Activated T-helper 17 cell treated with anti-CD3 and anti-CD28 coated beads, Interleukin-2, amount 50 U/mL, for 72 hours (primary cell): Measurements from ENCODE around the gene OPHN1. TPM values are rescaled to one million over a fixed set of nuclear protein-coding genes. Genes with fewer than 3 reads are reported as not detected.
"Not testable (repeated sequence)": the region's sequence is repeated elsewhere in the genome, so short reads cannot be mapped to it uniquely, and the experiment has no call there.

Experiments
- ATAC-seq: fragments of 150-1000 bp; cut with Tn5 transposase; replicated peaks from 2 replicates; pipeline ENCODE4 v1.10.0; 2021; ENCODE audit warnings: mild to moderate bottlenecking, moderate library complexity
- H3K27ac Mint-ChIP-seq: one replicate; pipeline ENCODE4 v1.8.0; 2022; ENCODE audit warnings: mixed read lengths
- H3K27me3 Mint-ChIP-seq: one replicate; pipeline ENCODE4 v1.8.0; 2022; ENCODE audit warnings: mixed read lengths
- H3K36me3 Mint-ChIP-seq: one replicate; pipeline ENCODE4 v1.8.0; 2022; ENCODE audit warnings: low read depth, mild to moderate bottlenecking, mixed read lengths
- H3K4me1 Mint-ChIP-seq: one replicate; pipeline ENCODE4 v1.8.0; 2022; ENCODE audit warnings: mixed read lengths
- H3K4me3 Mint-ChIP-seq: one replicate; pipeline ENCODE4 v1.8.0; 2022; ENCODE audit warnings: mild to moderate bottlenecking, mixed read lengths
- H3K9me3 Mint-ChIP-seq: one replicate; pipeline ENCODE4 v1.8.0; 2022; ENCODE audit warnings: mixed read lengths
- total RNA-seq, 2 donors: library from RNA; stranded (reverse); gene quantifications; one replicate each; pipeline ENCODE4 v1.2.3, GENCODE V29; 2022

OPHN1 gene
- total RNA-seq, 2 donors from 2014 or later = 0.22 to 0.95 TPM

DNA sequence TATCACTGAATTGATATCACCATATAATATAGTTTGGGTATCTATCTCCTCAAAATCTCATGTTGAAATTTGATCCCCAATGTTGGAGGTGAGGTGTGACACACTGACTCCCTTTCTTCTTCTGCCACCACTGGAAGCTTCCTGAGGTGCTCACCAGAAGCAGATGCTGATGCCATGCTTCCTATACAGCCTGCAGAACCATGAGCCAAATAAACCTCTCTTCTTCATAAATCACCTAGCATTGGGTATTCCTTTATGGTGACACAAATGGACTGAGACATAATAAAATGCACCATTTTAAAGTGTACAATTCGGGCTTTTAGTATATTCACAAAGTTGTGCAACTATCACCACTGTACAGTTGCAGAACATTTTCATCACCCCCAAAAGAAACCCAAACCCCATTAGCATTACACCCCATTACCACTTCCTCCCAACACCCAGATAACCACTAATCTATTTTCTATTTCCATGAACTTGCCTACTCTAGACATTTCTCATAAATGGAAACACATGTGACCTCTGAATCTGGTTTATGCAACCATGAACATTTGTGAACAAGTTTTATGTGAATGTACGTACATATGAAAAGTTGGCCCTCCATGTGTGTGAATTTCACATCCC lies 148.9 kb downstream of the OPHN1 start:
- H3K4me1 Mint-ChIP-seq = no peaks in the 10 kb centered on the region
- no peak for ATAC-seq
- no peak overlapping the region for H3K4me3 Mint-ChIP-seq
- peaks cover 7% of the 10 kb centered on the region for H3K27me3 Mint-ChIP-seq
- H3K9me3 Mint-ChIP-seq = peaks cover 4% of the 10 kb centered on the region
- H3K36me3 Mint-ChIP-seq = no peaks in the 10 kb centered on the region
- H3K27ac Mint-ChIP-seq = no peak overlapping the region

DNA sequence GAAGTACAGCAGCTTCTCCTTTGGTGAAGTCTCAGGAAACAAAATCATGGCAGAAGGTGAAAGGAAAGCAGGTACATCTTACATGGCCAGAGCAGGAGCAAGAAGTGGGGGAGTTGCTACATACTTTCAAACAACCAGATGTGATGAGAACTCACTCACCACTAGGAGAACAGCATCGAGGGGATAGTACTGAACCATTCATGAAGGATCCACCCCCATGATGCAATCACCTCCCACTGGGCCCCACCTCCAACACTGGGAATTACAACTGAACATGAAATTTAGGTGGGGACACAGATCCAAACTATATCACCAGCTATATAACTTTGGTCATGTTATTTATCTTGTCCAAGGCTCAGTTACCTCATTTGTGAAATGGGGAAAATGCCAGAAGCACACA lies 159.4 kb downstream of the OPHN1 start:
- H3K36me3 Mint-ChIP-seq = no peaks in the 10 kb centered on the region
- H3K27ac Mint-ChIP-seq = no peak overlapping the region
- no peaks in the 10 kb centered on the region for H3K27me3 Mint-ChIP-seq
- no peaks in the 10 kb centered on the region for H3K4me1 Mint-ChIP-seq
- no peaks in the 10 kb centered on the region for H3K9me3 Mint-ChIP-seq
- H3K4me3 Mint-ChIP-seq = no peak overlapping the region
- ATAC-seq = no peak

DNA sequence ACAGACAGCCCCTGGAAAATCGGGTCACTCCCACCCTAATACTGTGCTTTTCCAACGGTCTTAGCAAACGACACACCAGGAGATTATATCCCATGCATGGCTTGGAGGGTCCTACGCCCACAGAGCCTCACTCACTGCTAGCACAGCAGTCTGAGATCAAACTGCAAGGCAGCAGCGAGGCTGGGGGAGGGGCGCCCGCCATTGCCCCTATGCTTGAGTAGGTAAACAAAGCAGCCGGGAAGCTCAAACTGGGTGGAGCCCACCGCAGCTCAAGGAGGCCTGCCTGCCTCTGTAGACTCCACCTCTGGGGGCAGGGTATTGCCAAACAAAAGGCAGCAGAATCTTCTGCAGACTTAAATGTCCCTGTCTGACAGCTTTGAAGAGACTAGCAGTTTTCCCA lies 168.5 kb downstream of the OPHN1 start:
- H3K4me3 Mint-ChIP-seq, H3K4me1 Mint-ChIP-seq, ATAC-seq, H3K27me3 Mint-ChIP-seq, H3K9me3 Mint-ChIP-seq, H3K27ac Mint-ChIP-seq, H3K36me3 Mint-ChIP-seq: not testable (repeated sequence)

DNA sequence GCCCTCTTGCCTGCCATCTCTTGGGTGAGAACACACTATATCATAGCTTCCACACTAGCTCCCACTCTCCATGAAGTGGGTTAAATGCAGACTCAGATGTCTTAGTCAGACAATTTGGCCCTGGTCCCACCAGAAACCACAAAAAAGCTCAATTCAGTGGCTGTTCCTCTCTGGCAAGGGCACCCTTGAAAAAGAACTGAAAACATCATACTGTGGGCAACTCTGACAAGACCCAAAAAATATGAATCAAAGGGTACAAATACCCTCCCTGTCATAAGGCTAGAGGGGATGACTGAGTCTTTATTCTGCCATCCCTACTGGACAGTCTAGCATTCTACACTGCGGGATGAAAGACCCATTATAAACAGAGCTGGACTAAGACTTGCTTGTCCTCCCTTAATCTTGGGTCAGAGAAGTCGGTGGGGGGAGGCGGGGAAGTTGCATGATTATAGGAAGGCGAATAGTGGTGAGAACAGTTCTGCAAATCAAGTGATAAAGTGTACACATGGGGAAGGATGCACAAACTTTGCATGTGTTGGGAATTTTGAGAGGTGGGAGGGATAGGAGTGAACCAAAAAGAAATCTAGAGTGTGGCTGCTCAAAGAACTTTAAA lies 172.1 kb downstream of the OPHN1 start:
- H3K4me1 Mint-ChIP-seq = no peaks in the 10 kb centered on the region
- ATAC-seq = no peak
- H3K27ac Mint-ChIP-seq = no peak overlapping the region
- peaks cover 3% of the 10 kb centered on the region for H3K27me3 Mint-ChIP-seq
- H3K4me3 Mint-ChIP-seq = no peak overlapping the region
- H3K36me3 Mint-ChIP-seq = no peaks in the 10 kb centered on the region
- H3K9me3 Mint-ChIP-seq = peaks cover 3% of the 10 kb centered on the region

DNA sequence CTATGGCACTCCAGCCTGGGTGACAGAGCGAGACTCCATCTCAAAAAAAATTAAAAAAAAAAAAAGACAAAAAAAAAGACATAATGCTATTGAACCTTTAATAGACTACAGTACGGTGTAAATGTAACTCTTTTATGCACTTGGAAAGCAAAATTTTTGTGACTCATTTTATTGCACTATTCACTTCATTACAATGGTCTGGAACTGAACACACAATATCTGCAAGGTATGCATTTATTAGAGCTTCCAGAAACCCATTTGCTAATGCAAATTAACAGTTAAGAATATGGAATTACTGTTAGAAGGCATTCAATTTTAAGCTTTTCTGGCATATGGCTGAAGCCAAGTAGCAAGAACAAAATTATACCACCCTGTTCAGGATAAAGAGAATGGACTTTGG lies 176.3 kb downstream of the OPHN1 start:
- no peak overlapping the region for H3K4me3 Mint-ChIP-seq
- no peak for ATAC-seq

DNA sequence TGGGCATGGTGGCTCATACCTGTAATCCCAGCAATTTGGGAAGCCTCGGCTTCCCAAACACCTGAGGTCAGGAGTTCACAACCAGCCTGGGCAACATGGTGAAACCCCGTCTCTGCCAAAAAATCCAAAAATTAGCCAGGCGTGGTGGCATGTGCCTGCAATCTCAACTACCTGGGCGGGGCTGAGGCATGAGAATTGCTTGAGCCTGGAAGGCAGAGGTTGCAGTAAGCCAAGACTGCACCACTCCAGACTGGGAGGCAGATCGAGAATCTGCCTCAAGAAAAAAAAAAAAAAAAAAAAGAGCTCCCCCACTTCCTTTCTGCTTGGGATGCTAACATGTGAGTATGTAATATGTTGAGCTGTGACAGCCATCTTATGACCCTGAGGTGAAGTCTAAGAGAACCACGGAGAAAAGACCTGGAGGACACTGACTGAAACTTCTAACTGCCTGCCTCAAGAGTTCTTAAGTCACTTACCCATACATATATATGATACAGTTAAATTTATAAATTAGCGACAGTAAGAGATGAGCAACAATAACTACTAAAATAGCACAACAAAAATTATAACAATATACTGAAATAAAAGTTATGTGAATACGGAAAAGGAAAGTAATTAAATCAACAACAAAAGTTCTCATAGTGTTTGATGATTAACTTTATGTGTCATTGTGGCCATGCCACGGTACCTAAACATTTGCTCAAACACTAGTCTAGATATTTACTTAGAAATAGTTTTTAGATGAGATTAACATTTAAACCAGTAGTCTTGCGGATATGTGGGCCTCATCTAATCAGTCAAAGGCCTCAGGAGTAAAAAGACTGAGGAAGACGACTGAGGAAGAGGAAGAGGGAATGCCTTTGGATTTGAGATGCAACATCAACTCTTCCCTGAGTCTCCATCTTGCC lies 178.3 kb downstream of the OPHN1 start:
- Mint-ChIP-seq H3K36me3 (no peaks in the 10 kb centered on the region), H3K27me3 (peaks cover 3% of the 10 kb centered on the region), H3K4me1 (no peaks in the 10 kb centered on the region), H3K4me3 (no peak overlapping the region), H3K27ac (no peak overlapping the region), H3K9me3 (no peaks in the 10 kb centered on the region)
- ATAC-seq = no peak

More for the DNA sequence above, 176.3 kb downstream of the OPHN1 start:
- Mint-ChIP-seq H3K9me3 (peaks cover 3% of the 10 kb centered on the region), H3K27me3 (peaks cover 6% of the 10 kb centered on the region), H3K36me3 (no peaks in the 10 kb centered on the region), H3K27ac (no peak overlapping the region), H3K4me1 (no peaks in the 10 kb centered on the region)

DNA sequence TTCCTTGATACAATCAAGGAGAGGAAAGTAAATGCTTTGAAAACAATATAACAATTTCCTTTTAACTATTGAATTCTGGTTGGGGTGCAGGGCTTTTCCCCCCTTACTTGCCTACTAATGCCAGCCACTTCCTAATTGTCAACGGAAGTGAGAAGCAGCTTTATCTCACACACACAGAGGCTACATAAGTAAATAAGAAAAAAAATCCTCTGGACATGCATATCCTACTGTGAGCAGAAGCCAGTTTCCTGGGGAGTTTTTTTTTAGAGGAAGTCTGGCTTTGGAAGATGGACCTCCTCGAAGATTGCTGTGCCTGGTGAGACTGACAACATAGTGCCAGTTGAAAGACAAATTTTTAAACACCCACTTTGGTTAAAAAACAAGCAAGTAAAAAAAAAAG lies 180.6 kb downstream of the OPHN1 start:
- H3K4me1 Mint-ChIP-seq = no peaks in the 10 kb centered on the region
- no peaks in the 10 kb centered on the region for H3K9me3 Mint-ChIP-seq
- ATAC-seq = no peak

DNA sequence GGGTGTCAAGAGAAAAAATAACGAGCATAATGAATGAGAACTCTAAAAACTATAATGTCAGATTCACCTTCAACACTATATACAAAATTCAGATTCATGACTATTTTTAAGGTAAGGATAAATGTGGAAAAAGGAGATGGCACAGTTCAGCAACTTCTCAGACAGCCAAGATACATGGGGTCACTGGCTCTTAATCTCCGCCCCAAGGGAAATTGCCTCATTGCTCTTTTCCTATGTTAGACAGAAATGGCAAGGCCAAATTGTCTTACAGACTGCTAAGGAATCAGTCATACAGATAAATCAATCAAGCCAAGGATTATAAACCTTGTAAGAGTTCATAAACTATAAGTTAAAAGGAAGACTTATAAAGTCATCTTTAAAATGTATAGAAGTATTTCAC lies 183.4 kb downstream of the OPHN1 start:
- H3K9me3 Mint-ChIP-seq = no peaks in the 10 kb centered on the region
- H3K36me3 Mint-ChIP-seq = no peaks in the 10 kb centered on the region
- H3K4me1 Mint-ChIP-seq = no peaks in the 10 kb centered on the region
- H3K4me3 Mint-ChIP-seq = no peak overlapping the region
- no peak overlapping the region for H3K27ac Mint-ChIP-seq
- ATAC-seq = no peak
- no peaks in the 10 kb centered on the region for H3K27me3 Mint-ChIP-seq

More for the DNA sequence above, 180.6 kb downstream of the OPHN1 start:
- H3K36me3 Mint-ChIP-seq = no peaks in the 10 kb centered on the region
- no peak overlapping the region for H3K4me3 Mint-ChIP-seq
- peaks cover 3% of the 10 kb centered on the region for H3K27me3 Mint-ChIP-seq
- H3K27ac Mint-ChIP-seq = no peak overlapping the region

DNA sequence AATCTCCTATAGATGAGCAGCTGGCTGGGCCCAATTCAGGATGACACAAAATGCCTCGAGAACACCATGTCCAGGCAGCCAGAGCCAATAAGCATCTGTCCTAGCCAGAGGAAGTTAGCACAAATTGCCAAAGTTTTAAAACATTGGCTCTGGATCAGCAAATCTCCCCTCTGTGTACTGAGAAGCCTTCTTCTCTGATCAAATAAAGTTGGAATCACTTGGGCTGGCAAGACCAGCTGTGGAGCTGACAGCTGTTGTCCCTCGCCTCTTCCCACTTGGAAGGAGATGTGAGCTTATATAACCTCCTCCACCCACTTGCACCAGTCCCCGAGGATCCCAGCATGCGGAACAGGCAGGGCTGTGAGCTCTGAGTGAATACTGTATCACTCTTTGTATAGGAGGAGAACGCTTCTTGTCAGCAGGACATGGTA lies 183.9 kb downstream of the OPHN1 start:
- Mint-ChIP-seq H3K27me3 (no peaks in the 10 kb centered on the region), H3K36me3 (no peaks in the 10 kb centered on the region), H3K4me3 (no peak overlapping the region), H3K27ac (no peak overlapping the region), H3K4me1 (no peaks in the 10 kb centered on the region), H3K9me3 (no peaks in the 10 kb centered on the region)
- no peak for ATAC-seq

DNA sequence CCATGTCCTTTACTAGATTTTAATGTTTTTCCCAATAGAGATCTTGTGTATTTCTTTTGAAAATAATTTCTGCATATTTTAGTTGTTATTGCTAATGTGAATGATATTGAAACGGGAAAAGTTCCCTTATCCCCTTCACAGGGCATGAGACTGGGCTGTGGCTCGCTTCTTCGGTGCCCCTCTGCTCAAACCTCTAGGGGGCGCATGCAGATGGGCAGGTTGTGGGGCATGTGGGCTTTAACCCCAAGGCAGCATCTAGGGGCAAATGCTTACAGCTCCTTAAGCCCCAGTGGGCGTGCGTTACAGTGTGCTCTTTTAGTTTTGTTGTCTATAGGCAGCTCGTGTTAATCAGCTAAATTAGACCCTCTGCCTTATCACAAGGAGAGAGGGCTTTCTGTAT lies 194.7 kb downstream of the OPHN1 start:
- Mint-ChIP-seq H3K36me3 (no peaks in the 10 kb centered on the region), H3K4me1 (no peaks in the 10 kb centered on the region), H3K27ac (no peak overlapping the region), H3K4me3 (no peak overlapping the region), H3K27me3 (no peaks in the 10 kb centered on the region), H3K9me3 (no peaks in the 10 kb centered on the region)
- ATAC-seq = no peak

DNA sequence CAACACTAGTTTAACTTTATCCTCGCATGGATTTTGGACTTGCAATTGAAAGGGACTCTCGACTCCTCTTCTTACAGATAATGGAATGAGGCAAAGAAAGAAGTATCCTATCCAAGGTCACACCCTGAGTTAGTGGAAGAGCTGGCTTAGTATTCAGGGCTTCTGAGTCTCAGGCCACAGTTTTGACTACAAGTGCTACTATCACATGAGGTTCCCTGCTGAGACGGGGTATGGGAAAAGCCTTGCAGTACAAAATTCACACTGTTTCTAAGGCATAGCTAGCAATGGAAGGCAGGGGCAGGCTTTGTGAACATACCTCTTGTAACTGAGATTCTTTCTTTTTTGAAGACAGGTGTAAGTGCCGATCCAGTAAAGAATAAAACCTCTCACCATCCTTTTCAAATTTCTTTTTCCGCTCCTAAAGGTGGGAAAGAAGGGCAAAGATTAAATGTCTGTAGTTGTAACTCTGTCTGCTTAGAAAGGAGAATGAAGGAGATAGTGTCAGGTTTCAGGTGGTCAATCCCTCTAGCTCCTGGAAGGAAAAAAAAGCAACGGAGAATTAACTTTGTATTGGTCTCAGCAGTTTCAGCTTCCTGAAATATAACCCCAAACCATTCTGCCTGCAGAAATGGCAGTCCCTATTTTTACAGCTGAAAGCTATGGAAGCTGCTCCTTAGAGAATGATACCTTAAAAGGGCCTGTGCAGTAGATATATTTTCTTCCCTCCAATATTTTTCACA lies 199.0 kb downstream of the OPHN1 start:
- no peak overlapping the region for H3K4me3 Mint-ChIP-seq
- H3K4me1 Mint-ChIP-seq = no peaks in the 10 kb centered on the region
- H3K27me3 Mint-ChIP-seq = no peaks in the 10 kb centered on the region
- H3K36me3 Mint-ChIP-seq = no peaks in the 10 kb centered on the region
- H3K9me3 Mint-ChIP-seq = no peaks in the 10 kb centered on the region
- ATAC-seq = no peak
- no peak overlapping the region for H3K27ac Mint-ChIP-seq

DNA sequence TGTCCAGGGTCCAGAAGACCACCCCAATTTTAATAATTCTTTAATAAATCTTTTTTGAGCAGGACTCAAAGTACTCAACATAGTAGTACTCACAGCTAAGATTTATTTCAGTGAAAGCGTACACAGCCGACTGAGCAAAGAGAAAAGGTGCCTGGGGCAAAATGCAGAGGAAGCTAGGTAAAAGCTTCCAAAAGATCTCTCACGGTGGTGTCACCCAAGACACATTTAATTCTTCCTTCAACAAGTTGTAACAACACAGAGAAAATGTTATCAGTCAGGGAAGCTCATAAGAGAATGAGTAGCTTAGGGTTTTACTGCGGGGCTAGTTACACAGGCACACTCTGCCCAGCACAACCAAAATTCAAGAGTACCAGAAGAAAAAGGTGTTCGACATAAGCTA lies 201.1 kb downstream of the OPHN1 start:
- Mint-ChIP-seq H3K36me3 (no peaks in the 10 kb centered on the region), H3K4me1 (no peaks in the 10 kb centered on the region), H3K27ac (no peak overlapping the region), H3K9me3 (no peaks in the 10 kb centered on the region), H3K27me3 (no peaks in the 10 kb centered on the region), H3K4me3 (no peak overlapping the region)
- ATAC-seq = no peak

DNA sequence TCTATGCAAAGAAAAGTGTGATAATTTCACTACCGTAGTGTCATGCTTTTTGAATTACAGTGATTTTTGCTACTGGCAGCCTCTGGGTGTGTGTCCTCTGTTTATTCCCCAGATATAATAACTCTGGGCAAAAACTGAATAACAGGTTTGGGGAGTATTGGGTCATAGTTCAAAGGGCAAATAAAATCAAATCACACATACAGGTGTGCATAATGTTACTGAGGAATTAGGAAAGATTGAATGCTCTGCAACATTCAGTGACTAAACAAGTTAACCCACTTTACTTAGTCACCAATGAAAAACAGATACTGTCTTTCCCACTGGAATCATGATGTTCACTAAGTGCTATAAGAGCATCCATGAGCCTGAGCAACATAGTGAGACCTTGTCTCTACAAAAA lies 224.3 kb downstream of the OPHN1 start:
- H3K9me3 Mint-ChIP-seq = no peaks in the 10 kb centered on the region
- H3K27me3 Mint-ChIP-seq = peaks cover 3% of the 10 kb centered on the region
- H3K36me3 Mint-ChIP-seq = no peaks in the 10 kb centered on the region
- H3K27ac Mint-ChIP-seq = no peak overlapping the region
- ATAC-seq = no peak
- H3K4me3 Mint-ChIP-seq = no peak overlapping the region
- no peaks in the 10 kb centered on the region for H3K4me1 Mint-ChIP-seq

DNA sequence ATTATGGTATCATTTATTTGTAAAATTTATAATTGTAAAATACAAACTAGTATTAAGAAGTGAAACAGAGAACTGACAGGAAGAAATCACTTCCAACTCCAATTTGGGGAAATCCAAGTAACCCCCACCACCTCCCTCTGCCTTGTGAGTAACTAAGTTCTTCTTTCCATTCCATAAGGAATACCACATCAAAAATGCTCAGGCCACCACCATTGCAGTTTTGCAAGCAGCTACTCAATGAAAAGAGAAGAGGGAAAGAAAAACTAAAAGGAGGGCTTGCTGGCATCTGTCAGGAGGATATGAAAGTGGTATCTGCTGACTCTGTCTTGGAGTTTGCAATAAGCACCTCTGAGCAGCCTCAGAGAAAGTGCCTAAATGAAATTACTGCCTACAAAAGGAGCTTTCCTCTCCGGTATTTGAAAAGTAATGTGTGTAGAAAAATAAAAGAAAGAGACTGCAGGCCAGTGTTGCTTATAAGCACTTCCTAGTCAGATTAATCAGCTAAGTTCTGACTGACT lies 228.7 kb downstream of the OPHN1 start:
- no peak for ATAC-seq
- Mint-ChIP-seq H3K9me3 (no peaks in the 10 kb centered on the region), H3K27ac (no peak overlapping the region), H3K27me3 (no peaks in the 10 kb centered on the region), H3K4me1 (no peaks in the 10 kb centered on the region), H3K36me3 (no peaks in the 10 kb centered on the region), H3K4me3 (no peak overlapping the region)
